ENCODE data around the gene CEP152.

CEP152 gene

DNA sequence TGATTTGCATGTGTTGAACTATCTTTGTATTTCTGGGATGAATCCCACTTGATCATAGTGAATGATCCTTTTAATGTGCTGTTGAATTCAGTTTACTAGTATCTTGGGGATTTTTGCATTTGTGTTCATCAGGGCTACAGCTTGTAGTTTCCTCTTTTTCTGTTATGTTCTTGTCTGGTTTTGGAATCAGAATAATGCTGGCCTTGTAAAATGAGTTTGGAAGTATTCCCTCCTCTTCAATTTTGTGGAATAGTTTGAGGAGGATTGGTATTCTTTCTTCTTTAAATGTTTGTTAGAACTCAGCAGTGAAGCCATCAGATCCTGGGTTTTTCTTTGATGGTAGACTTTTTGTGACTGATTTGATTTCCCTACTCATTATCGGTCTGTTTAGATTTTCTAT is 102.2 kb downstream of the CEP152 start:
- DNase-seq (ENCODE audit: low spot score) = no peak

DNA sequence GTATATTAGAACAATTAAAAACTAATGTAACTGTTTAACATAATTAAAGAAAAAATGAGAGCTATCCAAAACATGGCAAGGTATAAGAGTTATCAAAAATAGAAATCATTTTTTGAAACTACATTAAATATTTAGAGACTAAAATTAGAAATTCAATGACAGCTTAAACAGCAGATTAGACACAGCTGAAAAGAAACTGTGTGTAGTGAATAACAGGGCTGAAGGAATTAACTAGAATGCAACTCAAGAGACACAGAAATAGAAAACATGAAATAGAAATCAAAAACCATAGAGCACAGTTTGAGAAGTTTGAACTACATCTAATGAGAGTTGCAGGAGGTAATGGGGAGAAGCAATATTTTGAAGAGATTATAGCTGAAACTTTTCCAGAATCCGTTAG is 105.5 kb downstream of the CEP152 start:
- DNase-seq (ENCODE audit: low spot score) = no peak

DNA sequence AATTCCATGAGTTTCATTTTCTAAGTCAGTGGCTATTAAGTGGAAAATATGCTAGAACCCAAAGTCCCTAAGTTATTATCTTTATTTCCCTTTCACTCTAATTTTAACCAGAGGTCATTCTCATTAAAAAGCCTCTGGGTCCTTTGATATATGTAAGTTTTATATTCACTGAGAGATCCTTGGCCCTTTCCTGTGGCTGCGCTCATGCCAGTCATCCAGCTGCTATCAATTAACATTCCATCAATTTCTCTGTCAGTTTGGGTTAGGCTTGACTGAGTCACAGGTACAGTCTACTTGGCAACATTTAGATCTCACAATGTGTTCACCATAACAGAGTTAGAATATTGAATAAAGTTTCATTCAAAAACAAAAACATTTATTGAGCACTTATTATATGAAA is 107.3 kb downstream of the CEP152 start:
- DNase-seq (ENCODE audit: low spot score) = no peak

DNA sequence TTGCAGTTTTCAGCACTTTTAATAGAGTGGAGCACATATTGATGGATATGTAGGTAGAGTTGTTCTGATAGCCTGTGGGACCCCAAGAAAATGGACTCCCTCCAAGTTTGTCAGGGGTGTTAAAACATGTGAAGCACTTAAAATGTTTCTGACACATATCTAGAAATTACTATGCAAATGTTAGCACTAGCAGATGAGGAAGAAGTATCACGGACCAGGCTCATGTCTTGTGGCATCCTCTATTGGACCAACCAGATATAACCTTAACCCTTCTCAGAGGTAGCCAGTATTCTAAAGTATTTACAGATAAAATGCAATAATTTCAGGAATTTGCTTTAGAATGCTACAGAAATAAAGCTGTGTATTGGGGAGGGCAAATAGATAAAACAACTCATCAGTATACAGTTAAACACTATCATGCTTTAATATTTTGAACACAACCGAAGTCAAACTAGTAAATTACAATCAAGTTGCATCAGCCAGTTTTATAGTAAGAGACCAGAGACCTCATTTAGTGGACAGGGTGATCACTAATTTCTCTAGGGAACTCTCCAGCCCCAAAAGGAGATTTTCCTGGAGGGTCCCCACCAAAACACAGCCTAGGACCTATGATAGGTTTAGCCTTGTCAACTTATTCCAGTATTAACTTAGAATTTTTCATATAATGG is 108.2 kb downstream of the CEP152 start:
- no peak for DNase-seq (ENCODE audit: low spot score)

DNA sequence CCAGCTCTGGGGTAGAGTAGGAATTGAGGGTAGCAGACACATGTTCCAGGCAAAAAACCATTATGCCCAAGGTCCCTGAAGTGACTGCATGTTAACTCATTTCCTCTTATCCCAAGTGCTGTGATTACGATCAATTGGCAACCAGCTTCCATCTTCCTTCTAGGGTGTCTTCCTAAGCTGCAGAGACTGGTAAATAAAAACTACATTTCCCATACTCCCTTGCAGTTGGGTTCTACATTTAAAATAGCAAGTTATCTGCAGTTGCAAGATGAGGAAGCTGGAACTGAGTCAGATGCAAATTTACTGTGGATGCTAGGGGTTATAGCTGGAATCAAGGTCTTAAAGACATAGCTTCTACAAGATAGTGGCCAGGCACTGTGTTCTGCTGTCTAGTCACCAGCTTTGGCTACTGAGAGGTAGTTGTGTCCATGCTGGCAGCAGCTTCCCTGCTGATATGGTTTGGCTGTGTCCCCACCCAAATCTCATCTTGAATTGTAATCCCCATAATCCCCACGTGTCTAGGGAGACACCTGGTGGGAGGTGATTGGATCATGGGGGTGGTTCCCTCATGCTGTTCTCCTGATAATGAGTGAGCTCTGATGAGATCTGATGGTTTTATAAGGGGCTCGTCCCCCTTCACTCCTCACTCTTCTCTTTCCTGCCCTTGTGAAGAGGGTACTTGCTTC is 114.1 kb downstream of the CEP152 start:
- DNase-seq (ENCODE audit: low spot score) = no peak

DNA sequence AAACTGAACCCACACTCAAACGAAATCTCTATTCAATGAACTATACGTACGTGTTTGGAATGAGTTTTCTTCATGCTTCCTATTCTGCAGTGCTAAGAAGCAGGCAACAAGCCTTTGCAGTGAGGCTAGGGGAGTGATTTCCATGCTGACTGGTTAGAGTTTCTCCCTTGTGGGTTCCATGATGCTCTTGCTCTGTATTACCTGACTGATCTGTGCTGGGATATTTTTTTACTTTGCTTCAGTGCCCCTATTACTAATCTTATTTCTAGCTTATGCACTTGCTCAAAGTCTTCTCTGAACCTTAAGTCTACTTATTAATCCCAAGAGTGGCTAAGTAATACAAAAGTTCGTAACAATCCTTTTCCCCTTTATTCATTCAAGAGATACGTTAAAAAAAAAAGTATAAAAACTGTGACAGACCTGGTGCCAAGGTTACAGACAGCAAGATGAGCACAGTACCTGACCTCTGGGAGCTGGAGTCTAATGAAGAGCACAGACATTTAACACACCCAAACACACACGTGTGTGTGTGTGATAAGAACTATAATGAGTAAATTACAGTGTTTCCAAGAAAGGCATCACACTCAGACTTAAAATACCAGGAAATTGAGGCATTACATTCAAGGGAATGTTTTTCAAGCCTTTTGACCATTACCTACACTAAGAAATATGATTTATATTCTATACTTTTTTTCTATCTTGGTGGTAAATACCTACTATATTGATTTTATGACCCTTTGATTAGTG is 114.9 kb downstream of the CEP152 start:
- no peak for DNase-seq (ENCODE audit: low spot score)

DNA sequence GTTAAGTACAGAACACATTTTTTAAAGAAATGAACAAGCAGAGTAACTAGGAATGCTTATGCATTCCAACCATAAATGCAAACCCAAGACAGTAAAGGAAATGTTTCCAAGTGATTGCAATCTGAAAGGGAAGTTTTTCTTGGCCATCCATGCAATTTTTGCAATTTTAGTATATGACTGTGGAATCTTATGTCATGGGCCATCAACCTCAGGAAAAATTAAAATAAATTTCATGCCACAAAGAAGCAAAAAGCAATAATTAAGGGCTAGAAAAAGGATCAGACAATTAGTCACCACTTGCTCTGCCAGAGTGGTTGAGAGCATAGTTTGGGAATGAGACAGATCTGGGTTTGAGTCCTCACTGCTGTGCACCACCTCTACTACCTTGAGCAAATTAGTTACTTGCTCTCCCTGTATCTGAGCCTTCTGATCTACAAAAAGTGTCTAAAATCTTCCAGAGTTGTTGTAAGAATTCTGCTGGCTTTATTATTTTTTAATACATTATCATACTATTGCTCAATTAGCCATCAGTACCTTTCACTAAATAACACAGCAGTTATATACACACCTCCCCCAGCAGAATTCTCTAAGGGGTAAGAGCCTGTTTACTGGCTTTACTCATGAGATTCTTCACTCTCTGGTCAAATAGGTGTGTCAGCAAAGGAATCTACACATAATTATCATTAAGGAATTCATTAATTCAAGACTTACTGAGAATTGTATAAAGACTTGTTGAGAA is 115.6 kb downstream of the CEP152 start:
- no peak for DNase-seq (ENCODE audit: low spot score)

DNA sequence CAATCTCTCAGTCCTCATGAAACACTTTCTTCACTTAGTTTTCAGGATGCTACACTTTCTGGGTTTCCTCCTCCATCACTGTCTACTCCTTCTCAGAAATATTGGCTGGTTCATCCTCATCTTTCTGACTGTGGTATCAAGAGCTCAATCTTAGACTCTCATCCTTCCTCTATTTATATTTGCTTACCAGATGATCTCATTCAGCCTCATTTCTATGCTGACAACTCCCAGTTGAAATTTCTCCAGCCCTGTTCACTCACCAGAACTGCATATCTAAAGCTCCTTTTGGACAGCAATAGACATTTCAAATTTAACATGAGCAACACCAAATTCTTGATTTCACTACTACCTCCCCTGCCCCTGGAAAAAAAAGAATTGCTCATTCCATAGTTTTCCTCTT is 117.4 kb downstream of the CEP152 start:
- no peak for DNase-seq (ENCODE audit: low spot score)

DNA sequence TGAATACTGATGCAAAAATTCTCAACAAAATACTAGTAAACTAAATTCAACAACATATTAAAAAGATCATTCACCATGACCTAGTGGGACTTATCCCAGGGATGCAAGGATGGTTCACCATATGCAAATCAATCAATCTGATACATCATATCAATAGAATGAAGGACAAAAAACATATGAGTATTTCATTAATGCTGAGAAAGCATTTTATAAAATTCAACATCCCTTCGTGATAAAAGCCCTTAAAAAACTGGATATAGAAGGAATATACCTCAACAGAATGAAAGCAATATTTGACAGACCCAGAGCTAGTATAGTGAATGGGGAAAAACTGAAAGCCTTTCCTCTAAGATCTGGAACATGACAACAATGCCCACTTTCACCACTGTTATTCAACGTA is 122.4 kb downstream of the CEP152 start:
- no peak for DNase-seq (ENCODE audit: low spot score)

Measured in pons (tissue), 1 donor.